CD4-positive, alpha-beta memory T cell (primary cell): ENCODE data around the gene OR6B3. TPM values are rescaled to one million over a fixed set of nuclear protein-coding genes. Genes with fewer than 3 reads are reported as not detected.

Source experiments
- CTCF ChIA-PET: fragments of 350-600 bp; sonication (Branson Sonifier 250); formaldehyde crosslinking; loops from one replicate; lab custom pipeline; 2021; ENCODE audit warnings: inconsistent platforms; ENCODE audit not compliant: partially characterized antibody; lab: Charles Lee
- POLR2A ChIA-PET: fragments of 350-600 bp; sonication (Branson Sonifier 250); formaldehyde crosslinking; loops from one replicate; lab custom pipeline; 2021; ENCODE audit not compliant: partially characterized antibody; lab: Charles Lee
- DNase-seq, 5 donors: peaks; one replicate each; pipeline versions ENCODE4 v3.0.0 to v3.0.0-alpha.2; 2020 to 2022; ENCODE audit warnings: mixed read lengths in 1 of 5
- H3K27ac ChIP-seq: one replicate; pipeline ENCODE4 v1.7.0; 2013; ENCODE audit warnings: low read depth, low read length
- H3K27me3 ChIP-seq: 2 replicates; pipeline ENCODE4 v1.7.0; 2013; ENCODE audit warnings: mild to moderate bottlenecking, low read length, moderate library complexity; ENCODE audit not compliant: insufficient read depth
- H3K36me3 ChIP-seq: 2 replicates; pipeline ENCODE4 v1.7.0; 2013; ENCODE audit warnings: mild to moderate bottlenecking, low read length, moderate library complexity; ENCODE audit not compliant: insufficient read depth
- H3K4me1 ChIP-seq: 2 replicates; pipeline ENCODE4 v1.7.0; 2013; ENCODE audit warnings: mild to moderate bottlenecking, low read length, moderate library complexity; ENCODE audit not compliant: insufficient read depth
- H3K4me3 ChIP-seq, 2 donors: one replicate each; pipeline ENCODE4 v1.7.0; 2013; ENCODE audit warnings: low read length in 2 of 2, mild to moderate bottlenecking in 1 of 2
- H3K9me3 ChIP-seq, 2 donors: one replicate each; pipeline ENCODE4 v1.7.0; 2013; ENCODE audit warnings: low read length in 2 of 2, control low read depth in 1 of 2; ENCODE audit not compliant: control insufficient read depth in 1 of 2
- H3K27ac Mint-ChIP-seq, 7 donors: one replicate each; pipeline ENCODE4 v1.8.0; 2020 to 2021; ENCODE audit warnings: mixed read lengths in 7 of 7, mild to moderate bottlenecking in 6 of 7, inconsistent platforms in 3 of 7, moderate library complexity in 3 of 7
- H3K27me3 Mint-ChIP-seq, 2 donors: one replicate each; pipeline ENCODE4 v1.8.0; 2020 to 2021; ENCODE audit warnings: mixed read lengths in 2 of 2
- H3K36me3 Mint-ChIP-seq, 2 donors: one replicate each; pipeline ENCODE4 v1.8.0; 2020 to 2021; ENCODE audit warnings: mixed read lengths in 2 of 2, inconsistent platforms in 1 of 2, mild to moderate bottlenecking in 1 of 2
- H3K4me1 Mint-ChIP-seq, 4 donors: one replicate each; pipeline ENCODE4 v1.8.0; 2020 to 2021; ENCODE audit warnings: mixed read lengths in 4 of 4, mild to moderate bottlenecking in 1 of 4
- H3K4me3 Mint-ChIP-seq, 8 donors: one replicate each; pipeline ENCODE4 v1.8.0; 2020 to 2021; ENCODE audit warnings: mixed read lengths in 8 of 8, mild to moderate bottlenecking in 7 of 8, moderate library complexity in 6 of 8, inconsistent platforms in 3 of 8
- H3K9me3 Mint-ChIP-seq, 8 donors: one replicate each; pipeline ENCODE4 v1.8.0; 2020 to 2021; ENCODE audit warnings: mixed read lengths in 8 of 8, mild to moderate bottlenecking in 5 of 8, inconsistent platforms in 3 of 8, moderate library complexity in 1 of 8
- intact Hi-C: fragments of 100-400 bp; cut with micrococcal nuclease; formaldehyde crosslinking; loops from one replicate; pipeline ENCODE4 v1.15.1; 2023
- polyA plus RNA-seq, 2 donors: library from polyadenylated mRNA; unstranded; fragments of 300-500 nt; fragmentation: Illumina TruSeq; gene quantifications; one replicate each; pipeline ENCODE4 v1.2.3, GENCODE V29; 2021
- total RNA-seq, 2 experiments: library from RNA; stranded (reverse); gene quantifications; one replicate each; pipeline ENCODE4 v1.2.3, GENCODE V29; 2021

OR6B3 gene
- total and polyA plus RNA-seq, 4 experiments from 2014 or later = not detected

GRCh38 chr2:240077442-240077841 is 24.1 kb upstream of the OR6B3 start:
- ChIA-PET CTCF (interaction anchor here (0.7 kb wide), 1 partner anchor 11 kb away, joined by 3 read pairs; no protein-coding TSS in a partner anchor), POLR2A (no interaction called here)
- peaks cover 10 to 16% of the 10 kb centered on the region in 2 donors for H3K27me3 Mint-ChIP-seq
- Histone ChIP-seq H3K4me1 (no peaks in the 10 kb centered on the region), H3K4me3 (no peak overlapping the region), H3K36me3 (no peaks in the 10 kb centered on the region), H3K9me3 (peaks cover 0 to 4% of the 10 kb centered on the region in 2 donors), H3K27ac (no peak overlapping the region), H3K27me3 (no peaks in the 10 kb centered on the region)
- peaks cover 2 to 3% of the 10 kb centered on the region in 2 donors for H3K36me3 Mint-ChIP-seq
- DNase-seq = no peak
- intact Hi-C loops = no loop called here
- peaks cover 0 to 41% (median 36%) of the 10 kb centered on the region in 8 donors for H3K9me3 Mint-ChIP-seq
- no peaks in the 10 kb centered on the region for H3K4me1 Mint-ChIP-seq
- H3K4me3 Mint-ChIP-seq = no peak overlapping the region
- no peak overlapping the region for H3K27ac Mint-ChIP-seq

- DNase-seq = no peak
- intact Hi-C loops = no loop called here
- Mint-ChIP-seq H3K4me3 (no peak overlapping the region), H3K36me3 (peaks cover 3 to 4% of the 10 kb centered on the region in 2 donors), H3K9me3 (peaks cover 0 to 44% (median 37%) of the 10 kb centered on the region in 8 donors), H3K27me3 (peaks cover 20 to 27% of the 10 kb centered on the region in 2 donors), H3K4me1 (no peaks in the 10 kb centered on the region), H3K27ac (no peak overlapping the region)
- H3K27me3 ChIP-seq = no peaks in the 10 kb centered on the region
- peaks cover 0 to 4% of the 10 kb centered on the region in 2 donors for H3K9me3 ChIP-seq
- POLR2A ChIA-PET = no interaction called here
- no peak overlapping the region for H3K4me3 ChIP-seq
- no peak overlapping the region for H3K27ac ChIP-seq
- CTCF ChIA-PET = no interaction called here
- H3K4me1 ChIP-seq = no peaks in the 10 kb centered on the region
- no peaks in the 10 kb centered on the region for H3K36me3 ChIP-seq
Observed at GRCh38 chr2:240074545-240074944, 21.2 kb upstream of the OR6B3 start.

GRCh38 chr2:240070907-240071306 is 17.6 kb upstream of the OR6B3 start:
- ChIA-PET CTCF (interaction anchor here (2.0 kb wide), 1 partner anchor 10 kb away, joined by 8 read pairs; no protein-coding TSS in a partner anchor), POLR2A (no interaction called here)
- H3K9me3 ChIP-seq = no peaks in the 10 kb centered on the region
- Mint-ChIP-seq H3K4me1 (no peaks in the 10 kb centered on the region), H3K27me3 (peaks cover 24 to 28% of the 10 kb centered on the region in 2 donors), H3K27ac (no peak overlapping the region), H3K9me3 (peaks cover 0 to 18% (median 13%) of the 10 kb centered on the region in 8 donors), H3K4me3 (no peak overlapping the region), H3K36me3 (peaks cover 0 to 3% of the 10 kb centered on the region in 2 donors)
- no peaks in the 10 kb centered on the region for H3K36me3 ChIP-seq
- intact Hi-C loops = no loop called here
- H3K4me1 ChIP-seq = no peaks in the 10 kb centered on the region
- H3K4me3 ChIP-seq = no peak overlapping the region
- H3K27me3 ChIP-seq = no peaks in the 10 kb centered on the region
- H3K27ac ChIP-seq = no peak overlapping the region
- DNase-seq = no peak

- Mint-ChIP-seq H3K27ac (no peak overlapping the region), H3K4me1 (no peaks in the 10 kb centered on the region), H3K36me3 (peaks cover 0 to 3% of the 10 kb centered on the region in 2 donors), H3K9me3 (peaks cover 0 to 14% (median 5%) of the 10 kb centered on the region in 8 donors), H3K27me3 (peaks cover 24 to 26% of the 10 kb centered on the region in 2 donors), H3K4me3 (no peak overlapping the region)
- Histone ChIP-seq H3K36me3 (no peaks in the 10 kb centered on the region), H3K27me3 (no peaks in the 10 kb centered on the region), H3K27ac (no peak overlapping the region), H3K4me3 (no peak overlapping the region), H3K9me3 (no peaks in the 10 kb centered on the region), H3K4me1 (no peaks in the 10 kb centered on the region)
- DNase-seq = no peak
- ChIA-PET POLR2A (no interaction called here), CTCF (interaction anchor here (2.0 kb wide), 1 partner anchor 9 kb away, joined by 8 read pairs; no protein-coding TSS in a partner anchor)
- intact Hi-C loops = no loop called here
Observed at GRCh38 chr2:240069829-240070228, 16.5 kb upstream of the OR6B3 start.

DNA sequence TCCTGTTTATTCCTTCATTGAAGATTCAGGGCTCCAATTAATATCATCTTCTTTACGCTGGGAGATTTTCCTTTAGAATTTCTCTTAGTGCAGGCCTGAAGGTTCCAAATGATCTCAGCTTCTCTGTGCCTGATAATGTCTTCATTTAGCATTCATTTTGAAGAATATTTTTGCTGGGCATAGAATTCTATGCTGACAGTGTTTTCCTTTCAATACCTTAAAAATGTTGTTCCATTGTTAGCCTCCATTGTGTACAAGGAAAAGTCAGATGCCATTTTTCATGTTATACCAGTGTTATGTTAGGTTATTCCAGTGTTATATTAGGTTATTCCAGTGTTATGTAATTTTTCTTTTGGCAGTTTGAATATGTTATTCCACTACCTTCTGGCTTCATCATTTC is 14.9 kb upstream of the OR6B3 start:
- Mint-ChIP-seq H3K4me1 (no peaks in the 10 kb centered on the region), H3K27ac (no peak overlapping the region), H3K36me3 (peaks cover 0 to 3% of the 10 kb centered on the region in 2 donors), H3K4me3 (peak overlapping the region in 1 of 8 donors; percentile 13), H3K9me3 (peaks cover 0 to 14% (median 5%) of the 10 kb centered on the region in 8 donors), H3K27me3 (peaks cover 18 to 25% of the 10 kb centered on the region in 2 donors)
- Histone ChIP-seq H3K4me1 (no peaks in the 10 kb centered on the region), H3K36me3 (no peaks in the 10 kb centered on the region), H3K27me3 (no peaks in the 10 kb centered on the region), H3K27ac (no peak overlapping the region), H3K4me3 (no peak overlapping the region), H3K9me3 (no peaks in the 10 kb centered on the region)
- CTCF ChIA-PET = no interaction called here
- intact Hi-C loops = no loop called here
- no peak for DNase-seq
- POLR2A ChIA-PET = no interaction called here

- ChIA-PET CTCF (interaction anchor here (1.0 to 1.7 kb wide), 3 partner anchors 11 to 79 kb away, joined by 3 to 6 read pairs (median 3); no protein-coding TSS in a partner anchor), POLR2A (interaction anchor here (0.8 kb wide), 1 partner anchor 69 kb away, joined by 4 read pairs; no protein-coding TSS in a partner anchor)
- Mint-ChIP-seq H3K9me3 (peaks cover 0 to 14% (median 5%) of the 10 kb centered on the region in 8 donors), H3K36me3 (peaks cover 0 to 3% of the 10 kb centered on the region in 2 donors), H3K4me3 (no peak overlapping the region), H3K27ac (no peak overlapping the region), H3K4me1 (no peaks in the 10 kb centered on the region), H3K27me3 (peaks cover 12 to 21% of the 10 kb centered on the region in 2 donors)
- H3K27ac ChIP-seq = no peak overlapping the region
- H3K27me3 ChIP-seq = no peaks in the 10 kb centered on the region
- no peaks in the 10 kb centered on the region for H3K36me3 ChIP-seq
- H3K9me3 ChIP-seq = no peaks in the 10 kb centered on the region
- DNase-seq = no peak
- H3K4me1 ChIP-seq = no peaks in the 10 kb centered on the region
- H3K4me3 ChIP-seq = no peak overlapping the region
- intact Hi-C loops = no loop called here
Observed at GRCh38 chr2:240066489-240066888, 13.2 kb upstream of the OR6B3 start.

GRCh38 chr2:240064898-240065297 is 11.6 kb upstream of the OR6B3 start:
- POLR2A ChIA-PET = no interaction called here
- no peak for DNase-seq
- Histone ChIP-seq H3K27ac (no peak overlapping the region), H3K4me3 (no peak overlapping the region), H3K9me3 (no peaks in the 10 kb centered on the region), H3K36me3 (no peaks in the 10 kb centered on the region), H3K4me1 (no peaks in the 10 kb centered on the region), H3K27me3 (no peaks in the 10 kb centered on the region)
- H3K27me3 Mint-ChIP-seq = peaks cover 9 to 26% of the 10 kb centered on the region in 2 donors
- no peak overlapping the region for H3K4me3 Mint-ChIP-seq
- H3K4me1 Mint-ChIP-seq = no peaks in the 10 kb centered on the region
- peaks cover 0 to 14% (median 5%) of the 10 kb centered on the region in 8 donors for H3K9me3 Mint-ChIP-seq
- CTCF ChIA-PET = interaction anchor here (2.5 kb wide), 1 partner anchor 78 kb away, joined by 22 read pairs; no protein-coding TSS in a partner anchor
- peaks cover 0 to 3% of the 10 kb centered on the region in 2 donors for H3K36me3 Mint-ChIP-seq
- intact Hi-C loops = no loop called here
- no peak overlapping the region for H3K27ac Mint-ChIP-seq
